Inferior parietal cortex (tissue), 1 donor: ENCODE data around the gene GPBP1.
"Not testable (repeated sequence)": the region's sequence is repeated elsewhere in the genome, so short reads cannot be mapped to it uniquely, and the experiment has no call there.

Source experiments
- DNase-seq: peaks from one replicate; pipeline ENCODE4 v3.0.0-alpha.2; 2016; ENCODE audit errors: extremely low spot score

The GPBP1 gene

GRCh38 chr5:57173319-57174127 is at the start of gene GPBP1:
GPBP1 (plus strand) TSS chr5:57174059; CDS start chr5:57214131, 40,072 bp downstream.
- DNase-seq = peak; percentile 95

- DNase-seq = no peak
Observed at GRCh38 chr5:57128325-57128724, 45.5 kb upstream of the GPBP1 start.

- DNase-seq = no peak
Observed at GRCh38 chr5:57133574-57133973, 40.3 kb upstream of the GPBP1 start.

GRCh38 chr5:57137401-57137800 is 36.5 kb upstream of the GPBP1 start:
- no peak for DNase-seq

GRCh38 chr5:57152316-57152715 is 21.5 kb upstream of the GPBP1 start:
- DNase-seq = no peak

- DNase-seq = no peak
Observed at GRCh38 chr5:57155033-57155432, 18.8 kb upstream of the GPBP1 start.

- no peak for DNase-seq
Observed at GRCh38 chr5:57157131-57157530, 16.7 kb upstream of the GPBP1 start.

GRCh38 chr5:57157666-57158065 is 16.2 kb upstream of the GPBP1 start:
- no peak for DNase-seq

GRCh38 chr5:57163553-57164006 is 10.3 kb upstream of the GPBP1 start:
- no peak for DNase-seq

GRCh38 chr5:57164124-57164523 is 9.7 kb upstream of the GPBP1 start:
- DNase-seq = no peak

GRCh38 chr5:57165171-57165570 is 8.7 kb upstream of the GPBP1 start:
- DNase-seq = not testable (repeated sequence)

- no peak for DNase-seq
Observed at GRCh38 chr5:57166276-57166675, 7.6 kb upstream of the GPBP1 start.

- no peak for DNase-seq
Observed at GRCh38 chr5:57167201-57167600, 6.7 kb upstream of the GPBP1 start.

GRCh38 chr5:57170116-57170515 is 3.7 kb upstream of the GPBP1 start:
- not testable (repeated sequence) for DNase-seq

GRCh38 chr5:57171816-57172465 is 1.9 kb upstream of the GPBP1 start:
- DNase-seq = no peak

- DNase-seq = peak; percentile 40
Observed at GRCh38 chr5:57172466-57173318, 1.2 kb upstream of the GPBP1 start.

- peak; percentile 52 for DNase-seq
Observed at GRCh38 chr5:57174128-57174889, 450 bp downstream of the GPBP1 start.

- DNase-seq = no peak
Observed at GRCh38 chr5:57174890-57175510, 1.1 kb downstream of the GPBP1 start.

GRCh38 chr5:57175551-57176309 is 1.9 kb downstream of the GPBP1 start:
- peak; percentile 29 for DNase-seq

GRCh38 chr5:57176350-57176857 is 2.5 kb downstream of the GPBP1 start:
- DNase-seq = peak; percentile 33
